Subcutaneous abdominal adipose tissue (tissue), 5 donors: Measurements from ENCODE around the gene CPA5.

Experiments
- H3K27ac ChIP-seq: one replicate; pipeline ENCODE4 v1.7.0; 2013; ENCODE audit warnings: low read depth, mild to moderate bottlenecking, inconsistent platforms, low read length, moderate library complexity
- H3K27me3 ChIP-seq, 5 donors: one replicate each; pipeline ENCODE4 v1.7.0; 2013; ENCODE audit warnings: low read length in 5 of 5, inconsistent platforms in 1 of 5; ENCODE audit not compliant: control insufficient read depth in 5 of 5, insufficient read depth in 4 of 5
- H3K36me3 ChIP-seq, 5 donors: one replicate each; pipeline ENCODE4 v1.7.0; 2013; ENCODE audit warnings: low read length in 5 of 5; ENCODE audit not compliant: control insufficient read depth in 5 of 5, insufficient read depth in 5 of 5
- H3K4me1 ChIP-seq, 5 donors: one replicate each; pipeline ENCODE4 v1.7.0; 2013; ENCODE audit warnings: low read length in 5 of 5, mild to moderate bottlenecking in 3 of 5, moderate library complexity in 1 of 5; ENCODE audit not compliant: control insufficient read depth in 5 of 5, insufficient read depth in 5 of 5
- H3K4me3 ChIP-seq, 5 donors: one replicate each; pipeline ENCODE4 v1.7.0; 2013; ENCODE audit warnings: low read length in 5 of 5, low read depth in 1 of 5
- H3K9ac ChIP-seq, 5 donors: one replicate each; pipeline ENCODE4 v1.7.0; 2013; ENCODE audit warnings: low read length in 5 of 5, mild to moderate bottlenecking in 4 of 5, moderate library complexity in 3 of 5
- H3K9me3 ChIP-seq, 5 donors: one replicate each; pipeline ENCODE4 v1.7.0; 2013; ENCODE audit warnings: low read length in 5 of 5; ENCODE audit not compliant: control insufficient read depth in 5 of 5
- donor health status: healthy.
- donor health status: healthy.
- donor health status: healthy.
- donor health status: healthy.
- donor health status: healthy.

Gene CPA5

GRCh38 chr7:130332259-130333053 is 12.2 kb upstream of the CPA5 start:
- H3K36me3 ChIP-seq: no peaks in the 10 kb centered on the region
- no peak overlapping the region for H3K27ac ChIP-seq
- no peak overlapping the region for H3K4me3 ChIP-seq
- no peaks in the 10 kb centered on the region for H3K9me3 ChIP-seq
- no peaks in the 10 kb centered on the region for H3K27me3 ChIP-seq
- peaks cover 0 to 19% (median 7%) of the 10 kb centered on the region in 5 donors for H3K4me1 ChIP-seq
- H3K9ac ChIP-seq: no peak overlapping the region

DNA sequence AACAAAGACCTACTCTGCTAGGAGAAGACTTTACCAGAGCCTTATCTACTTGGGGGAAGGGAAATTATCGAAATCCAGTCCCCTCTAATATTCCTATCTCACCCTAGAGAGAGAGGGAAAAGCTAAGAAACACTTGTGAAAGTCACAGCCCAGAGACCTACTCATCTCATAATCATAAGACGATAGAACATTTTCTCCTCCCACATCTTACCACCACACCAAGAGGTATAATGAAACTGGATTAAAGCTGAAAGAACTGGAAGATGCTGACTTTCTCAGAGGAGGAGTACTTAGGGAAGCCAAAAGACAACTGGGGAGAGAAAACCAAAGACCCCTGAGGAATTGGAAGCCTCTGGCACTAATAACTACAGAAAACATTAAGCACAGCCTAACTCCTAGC is 10.8 kb upstream of the CPA5 start:
- H3K4me3 ChIP-seq: no peak overlapping the region
- H3K36me3 ChIP-seq: no peaks in the 10 kb centered on the region
- H3K27ac ChIP-seq: no peak overlapping the region
- H3K27me3 ChIP-seq: no peaks in the 10 kb centered on the region
- H3K9ac ChIP-seq: no peak overlapping the region
- H3K4me1 ChIP-seq: peaks cover 0 to 19% (median 7%) of the 10 kb centered on the region in 5 donors
- H3K9me3 ChIP-seq: no peaks in the 10 kb centered on the region

DNA sequence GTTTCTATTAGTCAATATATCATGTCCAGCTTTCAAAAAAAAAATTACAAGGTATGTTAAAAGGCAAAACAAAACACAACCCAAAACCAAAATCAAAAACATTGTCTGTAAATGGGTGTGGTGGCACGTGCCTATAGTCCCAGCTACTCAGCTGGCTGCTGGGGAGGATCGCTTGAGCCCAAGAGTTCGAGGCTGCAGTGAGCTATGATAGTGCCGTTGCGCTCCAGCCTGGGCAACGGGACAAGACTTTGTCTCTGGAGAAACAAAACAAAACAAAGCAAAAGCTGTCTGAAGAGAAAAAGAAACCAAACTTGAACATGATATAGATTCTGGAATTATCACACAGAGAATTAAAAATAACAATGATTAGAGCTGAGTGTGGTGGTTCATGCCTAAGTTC is 10.3 kb upstream of the CPA5 start:
- Histone ChIP-seq H3K4me1 (peaks cover 0 to 19% (median 7%) of the 10 kb centered on the region in 5 donors), H3K4me3 (peak overlapping the region in 2 of 5 donors; percentile 18 to 19), H3K9me3 (no peaks in the 10 kb centered on the region), H3K27ac (no peak overlapping the region), H3K27me3 (no peaks in the 10 kb centered on the region), H3K9ac (no peak overlapping the region), H3K36me3 (no peaks in the 10 kb centered on the region)

GRCh38 chr7:130337410-130337971 is 7.1 kb upstream of the CPA5 start:
- H3K4me1 ChIP-seq: peaks cover 0 to 19% (median 7%) of the 10 kb centered on the region in 5 donors
- no peak overlapping the region for H3K4me3 ChIP-seq
- peaks cover 0 to 2% (median 0%) of the 10 kb centered on the region in 5 donors for H3K9me3 ChIP-seq
- no peaks in the 10 kb centered on the region for H3K27me3 ChIP-seq
- no peak overlapping the region for H3K27ac ChIP-seq
- H3K9ac ChIP-seq: no peak overlapping the region
- H3K36me3 ChIP-seq: no peaks in the 10 kb centered on the region

DNA sequence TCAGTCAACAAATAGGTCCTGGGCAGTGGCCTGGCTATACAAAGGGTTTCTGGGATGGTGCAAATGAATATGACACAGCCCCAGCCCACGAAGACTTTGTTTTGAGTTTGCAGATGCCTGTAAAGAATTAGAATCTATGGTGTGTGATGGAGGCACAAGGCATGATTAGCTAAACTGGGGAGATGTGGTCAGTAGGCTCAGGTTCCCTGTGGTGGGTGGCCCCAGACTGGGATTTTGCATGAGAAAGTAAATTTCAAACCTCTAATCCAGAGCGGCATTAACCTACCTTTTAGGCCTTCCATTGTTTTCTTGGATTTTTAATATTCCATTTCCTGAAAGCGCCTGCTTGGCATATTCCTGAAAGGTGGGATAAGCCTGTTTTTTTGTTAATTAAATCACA is 6.4 kb upstream of the CPA5 start:
- Histone ChIP-seq H3K4me3 (no peak overlapping the region), H3K27ac (no peak overlapping the region), H3K9ac (no peak overlapping the region), H3K36me3 (no peaks in the 10 kb centered on the region), H3K9me3 (peaks cover 0 to 2% (median 0%) of the 10 kb centered on the region in 5 donors), H3K4me1 (peaks cover 0 to 11% (median 6%) of the 10 kb centered on the region in 5 donors), H3K27me3 (no peaks in the 10 kb centered on the region)

- no peak overlapping the region for H3K9ac ChIP-seq
- peaks cover 0 to 2% (median 0%) of the 10 kb centered on the region in 5 donors for H3K9me3 ChIP-seq
- H3K36me3 ChIP-seq: no peaks in the 10 kb centered on the region
- H3K27me3 ChIP-seq: no peaks in the 10 kb centered on the region
- H3K4me3 ChIP-seq: no peak overlapping the region
- no peak overlapping the region for H3K27ac ChIP-seq
- no peaks in the 10 kb centered on the region for H3K4me1 ChIP-seq
Observed at GRCh38 chr7:130341882-130342281, 2.7 kb upstream of the CPA5 start.

DNA sequence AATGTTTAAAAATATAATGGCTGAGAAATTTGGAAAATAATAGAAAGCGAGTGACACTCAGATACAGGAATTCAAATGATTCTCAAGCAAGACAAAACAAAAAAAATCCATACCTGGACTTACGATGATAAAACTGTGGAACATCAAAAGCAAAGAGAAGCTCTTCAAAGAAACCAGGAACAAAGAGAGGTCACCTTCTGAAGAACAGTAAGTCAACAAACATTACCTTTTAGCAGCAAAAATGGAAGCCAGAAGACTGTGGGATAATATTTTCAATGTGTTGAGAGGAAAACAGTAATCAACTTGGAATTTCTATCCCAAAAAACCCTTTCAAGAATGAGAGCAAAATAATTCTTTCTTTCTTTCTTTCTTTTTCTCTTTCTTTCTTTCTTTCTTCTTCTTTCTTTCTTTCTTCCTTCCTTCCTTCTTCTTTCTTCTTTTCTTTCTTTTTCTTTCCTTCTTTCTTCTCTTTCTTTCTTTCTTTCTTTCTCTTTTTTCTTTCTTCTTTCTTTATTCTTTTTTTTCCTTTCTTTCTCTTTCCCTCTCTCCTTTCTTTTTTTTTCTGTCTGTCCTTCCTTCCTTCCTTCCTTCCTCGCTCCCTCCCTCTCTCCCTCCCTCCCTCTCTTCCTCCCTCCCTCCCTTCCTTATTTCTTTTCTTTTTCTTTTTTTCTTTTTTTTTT is 1.8 kb upstream of the CPA5 start:
- Histone ChIP-seq H3K9ac (no peak overlapping the region), H3K36me3 (no peaks in the 10 kb centered on the region), H3K27ac (no peak overlapping the region), H3K4me3 (no peak overlapping the region), H3K4me1 (no peaks in the 10 kb centered on the region), H3K27me3 (no peaks in the 10 kb centered on the region), H3K9me3 (peaks cover 0 to 2% (median 0%) of the 10 kb centered on the region in 5 donors)

DNA sequence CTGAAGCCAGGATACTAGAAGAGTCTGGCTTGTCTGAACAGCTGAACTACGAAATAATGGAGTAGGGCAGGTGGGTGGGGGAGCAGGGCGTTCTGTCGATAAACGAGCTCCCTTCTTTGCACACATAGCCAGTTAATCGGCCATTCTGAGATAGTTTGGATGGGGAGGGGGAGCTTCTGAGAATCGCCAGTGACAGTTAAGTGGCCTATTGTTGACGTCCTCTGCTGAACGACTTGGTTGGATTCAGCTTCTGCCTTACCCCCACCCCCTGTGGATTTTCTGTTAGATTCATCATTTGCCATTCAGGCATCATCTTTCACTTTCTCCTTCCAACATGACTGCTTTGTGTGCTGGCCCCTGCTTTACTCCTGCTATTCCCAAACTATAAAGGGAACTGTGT is 520 bp downstream of the CPA5 start:
- H3K9me3 ChIP-seq: peaks cover 0 to 2% (median 0%) of the 10 kb centered on the region in 5 donors
- H3K36me3 ChIP-seq: no peaks in the 10 kb centered on the region
- H3K27me3 ChIP-seq: no peaks in the 10 kb centered on the region
- H3K4me3 ChIP-seq: peak overlapping the region in 1 of 5 donors; percentile 40
- H3K27ac ChIP-seq: no peak overlapping the region
- H3K4me1 ChIP-seq: peaks cover 2 to 5% (median 2%) of the 10 kb centered on the region in 5 donors
- H3K9ac ChIP-seq: no peak overlapping the region

GRCh38 chr7:130345725-130346124 is 1.1 kb downstream of the CPA5 start:
- Histone ChIP-seq H3K27ac (no peak overlapping the region), H3K36me3 (no peaks in the 10 kb centered on the region), H3K9me3 (peaks cover 0 to 2% (median 0%) of the 10 kb centered on the region in 5 donors), H3K27me3 (no peaks in the 10 kb centered on the region), H3K4me1 (peaks cover 7 to 11% (median 8%) of the 10 kb centered on the region in 5 donors), H3K9ac (no peak overlapping the region), H3K4me3 (no peak overlapping the region)
